Measurements from ENCODE around the gene SLC16A3. TPM values are rescaled to one million over a fixed set of nuclear protein-coding genes. Genes with fewer than 3 reads are reported as not detected.
A peak's percentile ranks its signal among the peaks of the same experiment; 100 is the strongest.

Gene SLC16A3
- total and polyA plus RNA-seq, 8 donors, result 4.9 to 87.9 (median 37.7) TPM

DNA sequence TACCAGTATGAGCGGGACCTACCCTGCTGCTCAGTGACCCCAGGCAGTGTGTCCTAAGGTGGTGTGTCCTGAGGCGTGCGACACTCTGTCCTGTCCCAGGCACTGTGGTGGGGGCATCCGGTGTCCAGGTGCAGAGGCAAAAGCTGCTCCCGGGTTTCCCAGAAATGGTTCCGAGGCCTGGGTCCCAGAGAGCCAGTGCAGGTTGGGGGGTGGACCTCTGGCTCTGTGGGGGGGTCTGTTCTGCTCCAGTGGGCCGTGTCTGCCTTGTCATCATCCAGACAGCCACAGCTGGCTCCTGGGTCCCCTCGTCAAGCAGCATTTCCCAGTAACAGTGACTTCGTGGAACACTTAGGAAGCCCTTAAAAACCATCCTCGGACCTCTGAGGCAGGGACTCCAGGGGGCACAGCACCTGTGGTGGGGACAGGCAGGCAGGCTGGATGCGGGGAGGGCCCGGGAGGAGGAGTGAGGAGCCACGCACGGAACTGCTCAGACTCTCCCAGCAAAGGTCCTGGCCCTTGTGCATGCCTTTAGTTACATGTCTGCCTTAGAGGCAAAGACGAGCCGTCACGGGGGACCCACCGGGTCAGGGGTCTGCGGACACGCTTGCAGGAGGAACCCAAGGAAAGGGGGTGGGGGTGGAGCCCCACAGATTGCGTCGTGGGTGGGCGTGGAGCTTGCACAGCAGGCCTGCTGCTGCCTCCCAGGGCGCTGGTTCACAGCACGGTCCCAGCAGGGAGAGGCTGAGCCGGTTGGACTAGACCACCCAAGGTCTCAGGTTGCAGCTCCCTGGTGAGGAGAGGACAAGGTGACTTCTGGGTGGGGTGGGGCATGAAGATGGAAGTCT lies 5.6 kb downstream of the SLC16A3 start:
- H3K36me3 ChIP-seq, result peaks cover 6 to 28% (median 22%) of the 10 kb centered on the region in 4 donors
- no peaks in the 10 kb centered on the region for H3K27me3 ChIP-seq
- WGBS, 5 donors, result 44 to 70% (median 52%) methylated on average over 19 to 26 of the region's 26 CpGs
- TF ChIP-seq EP300 (IDR thresholded peaks at IDR 0.05) (no peak), POLR2A (IDR thresholded peaks at IDR 0.05) (no peak), POLR2AphosphoS5 (IDR thresholded peaks at IDR 0.05) (no peak)
- TF ChIP-seq, protein P1, sequence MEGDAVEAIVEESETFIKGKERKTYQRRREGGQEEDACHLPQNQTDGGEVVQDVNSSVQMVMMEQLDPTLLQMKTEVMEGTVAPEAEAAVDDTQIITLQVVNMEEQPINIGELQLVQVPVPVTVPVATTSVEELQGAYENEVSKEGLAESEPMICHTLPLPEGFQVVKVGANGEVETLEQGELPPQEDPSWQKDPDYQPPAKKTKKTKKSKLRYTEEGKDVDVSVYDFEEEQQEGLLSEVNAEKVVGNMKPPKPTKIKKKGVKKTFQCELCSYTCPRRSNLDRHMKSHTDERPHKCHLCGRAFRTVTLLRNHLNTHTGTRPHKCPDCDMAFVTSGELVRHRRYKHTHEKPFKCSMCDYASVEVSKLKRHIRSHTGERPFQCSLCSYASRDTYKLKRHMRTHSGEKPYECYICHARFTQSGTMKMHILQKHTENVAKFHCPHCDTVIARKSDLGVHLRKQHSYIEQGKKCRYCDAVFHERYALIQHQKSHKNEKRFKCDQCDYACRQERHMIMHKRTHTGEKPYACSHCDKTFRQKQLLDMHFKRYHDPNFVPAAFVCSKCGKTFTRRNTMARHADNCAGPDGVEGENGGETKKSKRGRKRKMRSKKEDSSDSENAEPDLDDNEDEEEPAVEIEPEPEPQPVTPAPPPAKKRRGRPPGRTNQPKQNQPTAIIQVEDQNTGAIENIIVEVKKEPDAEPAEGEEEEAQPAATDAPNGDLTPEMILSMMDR (IDR thresholded peaks at IDR 0.05), result no peak
- peak overlapping the region in 2 of 5 donors; percentile 11 to 86 for H3K27ac ChIP-seq
- peak in 1 of 2 donors; percentile 88 for DNase-seq
- no peak overlapping the region for H3K4me3 ChIP-seq
- peaks cover 70 to 100% (median 90%) of the 10 kb centered on the region in 4 donors for H3K4me1 ChIP-seq
- intact Hi-C loops (cut with DNase I; ENCODE audit: low total_unique reads), result loop anchor here (5.0 kb wide), 1 partner anchor 88 kb away; no protein-coding TSS in a partner anchor
- H3K9me3 ChIP-seq, result no peaks in the 10 kb centered on the region

DNA sequence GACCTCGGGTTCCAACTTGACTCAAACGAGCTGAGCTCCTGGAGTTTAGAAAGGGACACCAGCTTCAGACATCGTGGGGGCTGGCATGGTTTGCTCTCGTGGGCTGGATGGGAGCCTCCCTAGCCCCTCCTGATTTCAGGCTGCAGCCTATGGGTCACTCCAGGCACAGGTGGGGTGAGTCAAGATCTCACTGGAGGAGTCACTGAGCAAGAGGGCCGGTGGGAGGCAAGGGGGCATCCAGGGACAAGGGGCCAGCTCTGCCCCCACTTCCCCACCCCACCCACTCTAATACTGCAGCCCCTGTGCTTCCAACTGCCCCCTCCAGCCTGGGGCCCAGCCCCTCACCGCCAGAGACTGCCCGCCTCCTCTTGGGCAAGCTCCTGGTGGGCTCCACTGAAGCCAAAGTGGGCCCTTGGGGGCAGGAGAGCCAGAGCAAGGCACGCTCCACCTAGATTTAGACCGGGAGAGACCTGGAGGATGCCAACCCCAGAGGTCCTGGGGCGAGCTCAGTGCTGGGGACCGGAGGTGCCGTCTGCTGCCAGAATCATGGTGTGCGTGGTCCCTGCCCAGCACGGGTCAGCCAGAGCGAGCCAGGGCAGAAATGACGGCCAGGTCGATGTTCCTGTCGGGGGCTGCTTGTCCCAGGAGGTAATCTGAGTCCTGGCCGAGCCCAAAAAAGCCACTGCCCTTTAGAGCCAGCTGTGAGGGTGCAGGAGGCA lies 6.4 kb downstream of the SLC16A3 start:
- no peak for DNase-seq
- TF ChIP-seq POLR2A (IDR thresholded peaks at IDR 0.05) (no peak), POLR2AphosphoS5 (IDR thresholded peaks at IDR 0.05) (no peak), EP300 (IDR thresholded peaks at IDR 0.05) (no peak)
- TF ChIP-seq, protein P1 (IDR thresholded peaks at IDR 0.05), result no peak
- Histone ChIP-seq H3K36me3 (peaks cover 13 to 36% (median 29%) of the 10 kb centered on the region in 4 donors), H3K4me1 (peaks cover 70 to 100% (median 90%) of the 10 kb centered on the region in 4 donors), H3K27ac (peak overlapping the region in 3 of 5 donors; percentile 30 to 86 (median 85)), H3K4me3 (no peak overlapping the region), H3K27me3 (no peaks in the 10 kb centered on the region), H3K9me3 (no peaks in the 10 kb centered on the region)
- 69 to 83% (median 76%) methylated on average over 12 to 19 of the region's 19 CpGs for WGBS, 5 donors
- intact Hi-C loops (cut with DNase I; ENCODE audit: low total_unique reads), result no loop called here

DNA sequence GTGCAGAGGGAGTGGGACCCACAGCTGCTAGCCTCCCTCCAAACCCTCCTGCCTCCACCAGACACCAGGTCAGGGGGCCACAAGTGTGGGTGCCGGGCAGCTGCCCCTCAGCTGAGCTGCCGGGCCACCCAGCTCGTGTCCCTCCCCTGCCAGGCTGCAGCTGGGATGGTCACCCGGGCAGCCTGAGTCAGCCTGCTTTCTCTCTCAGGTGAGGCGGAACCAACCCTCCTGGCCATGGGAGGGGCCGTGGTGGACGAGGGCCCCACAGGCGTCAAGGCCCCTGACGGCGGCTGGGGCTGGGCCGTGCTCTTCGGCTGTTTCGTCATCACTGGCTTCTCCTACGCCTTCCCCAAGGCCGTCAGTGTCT lies 6.9 kb downstream of the SLC16A3 start:
- DNase-seq, result peak in 1 of 2 donors; percentile 82
- no peaks in the 10 kb centered on the region for H3K9me3 ChIP-seq
- peaks cover 13 to 42% (median 29%) of the 10 kb centered on the region in 4 donors for H3K36me3 ChIP-seq
- H3K27me3 ChIP-seq, result no peaks in the 10 kb centered on the region
- intact Hi-C loops (cut with DNase I; ENCODE audit: low total_unique reads), result no loop called here
- 52 to 65% (median 56%) methylated on average over 15 of the region's 15 CpGs for WGBS, 5 donors
- H3K4me1 ChIP-seq, result peaks cover 70 to 100% (median 90%) of the 10 kb centered on the region in 4 donors
- no peak overlapping the region for H3K4me3 ChIP-seq
- H3K27ac ChIP-seq, result peak overlapping the region in 3 of 5 donors; percentile 30 to 86 (median 85)
- no peak for TF ChIP-seq POLR2A (IDR thresholded peaks at IDR 0.05)
- no peak for TF ChIP-seq POLR2AphosphoS5 (IDR thresholded peaks at IDR 0.05)
- TF ChIP-seq, protein P1 (IDR thresholded peaks at IDR 0.05), result no peak
- no peak for TF ChIP-seq EP300 (IDR thresholded peaks at IDR 0.05)

All from stomach (tissue), 9 donors.